HFFc6 (cell line): ENCODE results near the gene CAPN14. TPM values are rescaled to one million over a fixed set of nuclear protein-coding genes. Genes with fewer than 3 reads are reported as not detected.

Source experiments
- DNase-seq: peaks from one replicate; pipeline ENCODE4 v3.0.0-alpha.2; 2018
- H3K27ac Mint-ChIP-seq: 2 replicates; pipeline ENCODE4 v1.8.0; 2020; ENCODE audit warnings: mild to moderate bottlenecking, mixed read lengths
- H3K27me3 Mint-ChIP-seq: 2 replicates; pipeline ENCODE4 v1.8.0; 2021; ENCODE audit warnings: mild to moderate bottlenecking, moderate library complexity, mixed read lengths; ENCODE audit not compliant: insufficient read depth
- H3K36me3 Mint-ChIP-seq: 2 replicates; pipeline ENCODE4 v1.8.0; 2021; ENCODE audit warnings: low read depth, mixed read lengths
- H3K4me1 Mint-ChIP-seq: 2 replicates; pipeline ENCODE4 v1.8.0; 2020; ENCODE audit warnings: low read depth, mixed read lengths
- H3K4me3 Mint-ChIP-seq: 2 replicates; pipeline ENCODE4 v1.8.0; 2020; ENCODE audit warnings: mild to moderate bottlenecking, moderate library complexity, mixed read lengths
- H3K9me3 Mint-ChIP-seq: 2 replicates; pipeline ENCODE4 v1.8.0; 2020; ENCODE audit warnings: mild to moderate bottlenecking, mixed read lengths
- CTCF ChIP-seq: fragments of 200-600 bp; sonication (generic); IDR thresholded peaks from 2 replicates; pipeline ENCODE4 v1.5.0; 2021; ENCODE audit warnings: antibody characterized with exemption, mild to moderate bottlenecking
- total RNA-seq, 6 experiments: library from RNA; stranded (reverse); fragmentation: NEBNext Ultra II Directional; extraction: Animal tissue kit (Norgen Biotek cat#: 25700); gene quantifications; 2 replicates in 1 of 6; 3 replicates in 5 of 6; pipeline ENCODE4 v1.2.3, GENCODE V29; 2021

The CAPN14 gene
- total RNA-seq, 6 experiments from 2014 or later: 0.06 to 0.14 (median 0.07) TPM

GRCh38 chr2:31134480-31134879, 82.8 kb downstream of the CAPN14 start:
- Mint-ChIP-seq H3K4me1 (no peaks in the 10 kb centered on the region), H3K27ac (no peak overlapping the region), H3K36me3 (no peaks in the 10 kb centered on the region), H3K9me3 (no peaks in the 10 kb centered on the region), H3K4me3 (no peak overlapping the region), H3K27me3 (peaks cover 30% of the 10 kb centered on the region)
- no peak for TF ChIP-seq CTCF
- no peak for DNase-seq

- H3K4me1 Mint-ChIP-seq: no peaks in the 10 kb centered on the region
- no peaks in the 10 kb centered on the region for H3K9me3 Mint-ChIP-seq
- DNase-seq: no peak
- H3K27me3 Mint-ChIP-seq: peaks cover 22% of the 10 kb centered on the region
- H3K27ac Mint-ChIP-seq: no peak overlapping the region
- no peak overlapping the region for H3K4me3 Mint-ChIP-seq
- H3K36me3 Mint-ChIP-seq: no peaks in the 10 kb centered on the region
- no peak for TF ChIP-seq CTCF
Observed at GRCh38 chr2:31132786-31133185, 84.5 kb downstream of the CAPN14 start.

- no peak overlapping the region for H3K4me3 Mint-ChIP-seq
- no peaks in the 10 kb centered on the region for H3K36me3 Mint-ChIP-seq
- no peak overlapping the region for H3K27ac Mint-ChIP-seq
- TF ChIP-seq CTCF: no peak
- H3K27me3 Mint-ChIP-seq: peaks cover 19% of the 10 kb centered on the region
- no peaks in the 10 kb centered on the region; the same call in 1 of the 2 replicates for H3K4me1 Mint-ChIP-seq
- no peaks in the 10 kb centered on the region for H3K9me3 Mint-ChIP-seq
- no peak for DNase-seq
Observed at GRCh38 chr2:31131871-31132270, 85.4 kb downstream of the CAPN14 start.

- H3K4me3 Mint-ChIP-seq: no peak overlapping the region
- DNase-seq: no peak
- peaks cover 15% of the 10 kb centered on the region for H3K27me3 Mint-ChIP-seq
- TF ChIP-seq CTCF: no peak
- H3K36me3 Mint-ChIP-seq: no peaks in the 10 kb centered on the region
- H3K4me1 Mint-ChIP-seq: peaks cover 11% of the 10 kb centered on the region
- H3K27ac Mint-ChIP-seq: no peak overlapping the region
- H3K9me3 Mint-ChIP-seq: no peaks in the 10 kb centered on the region
Observed at GRCh38 chr2:31129375-31130171, 87.7 kb downstream of the CAPN14 start.

- H3K9me3 Mint-ChIP-seq: no peaks in the 10 kb centered on the region
- no peak overlapping the region for H3K4me3 Mint-ChIP-seq
- DNase-seq: no peak
- H3K27ac Mint-ChIP-seq: no peak overlapping the region
- no peak for TF ChIP-seq CTCF
- H3K27me3 Mint-ChIP-seq: peaks cover 7% of the 10 kb centered on the region
- no peaks in the 10 kb centered on the region for H3K36me3 Mint-ChIP-seq
- H3K4me1 Mint-ChIP-seq: peaks cover 11% of the 10 kb centered on the region
Observed at GRCh38 chr2:31127931-31128330, 89.4 kb downstream of the CAPN14 start.
